Activated CD4-positive, alpha-beta T cell treated with anti-CD3 and anti-CD28 coated beads for 1 hour (primary cell): ENCODE data around the gene PROSER3.

ENCODE experiments used
- DNase-seq: peaks from one replicate; pipeline ENCODE4 v3.0.0-alpha.2; 2020

The PROSER3 gene

DNA sequence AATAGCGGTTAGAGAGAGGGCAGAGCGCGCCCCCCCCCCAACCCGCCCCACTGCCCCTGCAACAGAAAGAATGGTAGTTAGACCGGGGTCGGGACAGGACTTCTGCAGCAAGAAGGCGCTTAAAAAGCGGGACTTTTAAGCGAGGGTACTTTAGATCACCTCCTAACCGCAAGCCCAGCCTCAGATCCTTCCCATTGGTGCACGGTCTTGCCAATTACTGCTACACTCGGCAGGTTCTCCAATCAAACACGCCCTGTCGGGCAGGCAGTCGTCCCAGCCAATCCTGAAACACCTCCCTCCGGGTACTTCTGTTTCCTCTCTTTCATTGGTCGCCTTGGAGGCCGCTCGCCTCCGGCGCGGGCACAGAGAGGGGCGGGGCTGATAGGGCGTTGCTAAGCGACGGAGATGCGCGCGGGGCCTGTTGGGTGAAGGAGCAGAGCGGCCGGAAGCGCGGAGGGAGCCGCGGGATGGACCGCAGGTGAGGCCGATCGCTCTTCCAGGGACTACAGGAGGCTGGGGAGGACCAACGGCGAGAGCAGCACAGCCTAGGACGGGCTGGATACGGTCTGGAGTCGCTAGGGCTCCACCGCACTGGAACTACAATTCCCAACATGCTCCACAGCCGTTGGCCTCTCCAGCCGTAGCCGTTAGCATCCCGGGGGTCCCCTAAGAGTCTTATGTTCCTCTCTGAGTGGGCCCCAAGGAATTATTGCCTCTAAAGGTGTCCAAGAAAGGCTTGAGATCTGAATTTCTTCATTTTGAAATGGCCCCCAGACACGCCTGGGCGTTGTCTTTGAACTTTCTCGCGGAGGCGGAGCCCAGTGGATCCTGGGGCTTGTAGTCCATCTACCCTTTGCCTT, at the start of gene PROSER3:
PROSER3 (plus strand) TSS at position 428 of the 860 bp plus-strand sequence; CDS start at position 468, 40 bp downstream.
- peak; percentile 97 for DNase-seq

DNA sequence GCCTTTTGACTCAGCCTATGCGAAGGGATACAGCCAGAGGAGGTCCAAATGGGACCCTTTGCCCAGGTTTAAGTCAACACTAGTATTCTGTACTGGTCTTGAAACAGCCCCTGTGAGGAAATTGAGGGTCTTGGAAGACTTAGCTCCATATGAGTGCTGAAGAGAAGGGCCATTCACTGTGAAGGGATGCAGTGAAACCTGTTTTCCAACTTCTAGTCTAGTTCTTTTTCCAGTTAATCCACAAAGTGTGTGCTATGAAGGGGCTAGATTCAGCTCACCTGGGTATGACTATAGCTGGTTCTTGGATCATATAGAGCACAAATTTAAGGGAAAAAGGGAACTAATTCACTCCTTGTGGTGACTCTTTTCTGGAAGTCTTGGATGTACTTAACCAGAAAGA, 49.6 kb upstream of the PROSER3 start:
- DNase-seq: no peak

DNA sequence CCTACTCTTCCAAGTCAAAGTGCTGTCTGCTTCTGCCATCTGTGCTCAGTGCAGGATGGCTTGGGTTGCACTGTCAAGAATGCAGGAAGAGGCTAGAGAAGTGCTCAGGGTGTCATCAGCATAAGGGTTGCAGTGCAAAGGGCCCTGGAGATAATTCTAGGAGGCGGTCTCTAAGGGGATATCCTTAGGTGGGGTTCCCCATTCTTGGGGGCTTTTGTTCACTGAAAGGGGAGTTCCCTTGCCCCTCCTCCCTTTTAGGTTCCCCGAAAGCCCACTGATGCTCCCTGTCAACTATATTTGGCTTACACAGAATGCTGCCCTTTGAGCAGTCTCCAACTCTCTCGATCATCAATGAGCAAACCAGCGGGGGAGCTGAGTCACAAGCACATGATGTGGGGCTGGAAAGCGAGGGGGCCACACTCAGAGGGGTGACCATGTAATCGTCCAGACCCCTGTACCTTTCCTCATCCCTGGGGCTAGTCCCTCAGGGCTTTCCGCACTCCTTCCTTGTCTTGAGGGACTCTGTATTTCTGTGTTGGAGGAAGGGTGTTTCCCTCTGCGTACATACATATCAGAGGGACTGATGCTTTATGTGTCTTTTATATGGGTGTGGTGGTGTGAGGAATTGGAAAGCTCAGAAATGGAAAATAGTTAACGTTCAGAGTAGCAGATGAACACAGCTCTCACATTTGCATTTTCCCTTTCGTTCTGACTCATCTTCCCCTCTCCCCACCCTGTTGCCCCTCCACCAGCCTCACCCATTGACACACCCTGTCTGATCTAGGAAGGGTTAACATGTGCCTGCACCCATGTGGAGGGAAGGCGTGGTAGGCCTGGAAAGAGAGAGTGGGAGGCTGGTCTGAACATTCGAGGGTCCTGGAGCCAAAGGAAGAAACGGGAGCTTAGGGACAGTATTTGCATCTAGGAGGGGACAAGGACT, 46.9 kb upstream of the PROSER3 start:
- no peak for DNase-seq

DNA sequence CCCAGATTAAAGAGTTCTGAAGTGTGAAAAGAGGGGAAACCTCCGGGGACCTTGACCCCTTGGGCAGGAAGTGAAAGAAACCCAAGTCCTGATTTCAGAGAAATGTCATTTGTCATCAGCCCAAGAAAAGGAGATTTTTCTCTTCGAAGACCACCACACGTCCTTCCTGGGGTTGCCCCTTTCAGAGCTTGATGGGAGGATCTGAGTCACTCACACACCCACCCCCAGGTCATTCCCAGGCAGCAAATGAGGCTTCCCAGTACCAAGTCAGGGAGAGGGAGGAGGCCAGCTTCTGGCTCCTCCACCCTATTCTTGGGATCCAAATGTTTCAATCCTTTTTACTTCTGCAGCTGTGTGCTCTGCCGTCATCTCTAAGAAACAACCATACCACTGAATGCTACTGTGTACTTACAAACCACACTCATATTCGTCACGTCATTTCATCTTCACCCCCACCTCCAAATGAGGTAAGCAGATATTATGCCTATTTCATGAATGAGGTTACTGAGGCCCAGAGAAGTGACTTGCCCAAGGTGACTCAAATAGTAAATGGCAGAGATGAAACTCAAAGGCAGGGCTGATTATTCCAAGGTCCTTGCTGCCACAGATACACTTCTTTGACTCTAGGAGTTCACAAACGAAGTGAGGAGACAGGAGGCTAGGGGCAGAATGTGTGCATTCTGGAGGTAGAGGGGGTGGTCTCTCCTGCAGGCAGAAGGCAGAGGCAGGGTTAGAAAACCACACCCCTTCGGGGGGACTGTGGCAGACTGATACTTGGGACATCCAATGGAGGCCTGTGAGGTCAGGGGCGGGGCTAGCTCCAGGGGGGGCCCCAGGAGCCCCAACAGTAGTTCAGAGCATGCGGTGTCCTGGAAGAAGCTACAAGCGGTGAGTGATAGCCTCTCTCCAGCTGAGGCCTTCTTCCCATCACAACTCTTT, 45.1 kb upstream of the PROSER3 start:
- no peak for DNase-seq

DNA sequence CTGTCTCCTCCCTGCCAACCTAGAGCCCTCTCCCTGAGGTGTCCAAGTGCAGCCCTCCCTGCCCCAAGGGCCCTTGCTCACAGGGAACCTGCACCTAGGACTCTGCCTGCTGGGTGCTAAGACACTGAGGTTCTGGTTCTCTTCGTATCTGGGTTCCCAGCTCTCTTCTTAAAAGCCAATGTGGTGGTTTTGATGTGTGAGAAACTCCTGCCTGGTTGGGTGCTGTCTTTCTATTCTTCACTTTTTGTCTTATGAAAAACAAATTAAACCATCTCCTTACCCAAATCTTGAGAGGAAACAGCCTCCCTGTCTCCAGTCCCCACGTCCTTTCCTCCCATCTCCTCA, 44.5 kb upstream of the PROSER3 start:
- DNase-seq: no peak

DNA sequence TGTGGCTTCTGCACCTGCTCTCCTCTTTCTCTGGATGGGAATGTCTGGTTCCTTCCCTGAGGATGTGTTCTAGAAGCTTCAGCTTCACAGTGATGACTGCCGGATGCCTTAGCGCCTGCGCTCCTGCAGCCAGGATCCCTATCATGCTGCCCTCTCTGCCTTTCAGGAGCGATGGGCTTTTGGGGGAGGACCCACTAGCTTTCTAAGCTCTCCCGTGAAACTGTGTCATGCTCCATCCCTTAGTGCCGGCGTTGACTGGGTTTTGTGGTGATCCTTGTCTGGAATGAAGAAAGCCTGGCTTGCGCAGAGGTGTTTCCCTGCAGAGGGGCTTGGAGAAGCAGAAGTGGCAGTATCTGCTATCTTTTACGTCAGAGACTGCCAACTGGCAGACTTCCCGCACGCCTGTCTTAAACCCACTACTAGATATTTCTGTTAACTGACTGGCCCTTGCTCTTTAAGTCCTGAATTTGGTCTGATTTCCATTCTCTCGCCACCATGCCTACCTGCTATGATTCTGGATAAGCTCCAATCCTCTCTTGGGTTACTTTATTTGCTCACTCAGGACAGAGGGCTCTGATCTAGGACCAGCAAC, 44.0 kb upstream of the PROSER3 start:
- DNase-seq: no peak

DNA sequence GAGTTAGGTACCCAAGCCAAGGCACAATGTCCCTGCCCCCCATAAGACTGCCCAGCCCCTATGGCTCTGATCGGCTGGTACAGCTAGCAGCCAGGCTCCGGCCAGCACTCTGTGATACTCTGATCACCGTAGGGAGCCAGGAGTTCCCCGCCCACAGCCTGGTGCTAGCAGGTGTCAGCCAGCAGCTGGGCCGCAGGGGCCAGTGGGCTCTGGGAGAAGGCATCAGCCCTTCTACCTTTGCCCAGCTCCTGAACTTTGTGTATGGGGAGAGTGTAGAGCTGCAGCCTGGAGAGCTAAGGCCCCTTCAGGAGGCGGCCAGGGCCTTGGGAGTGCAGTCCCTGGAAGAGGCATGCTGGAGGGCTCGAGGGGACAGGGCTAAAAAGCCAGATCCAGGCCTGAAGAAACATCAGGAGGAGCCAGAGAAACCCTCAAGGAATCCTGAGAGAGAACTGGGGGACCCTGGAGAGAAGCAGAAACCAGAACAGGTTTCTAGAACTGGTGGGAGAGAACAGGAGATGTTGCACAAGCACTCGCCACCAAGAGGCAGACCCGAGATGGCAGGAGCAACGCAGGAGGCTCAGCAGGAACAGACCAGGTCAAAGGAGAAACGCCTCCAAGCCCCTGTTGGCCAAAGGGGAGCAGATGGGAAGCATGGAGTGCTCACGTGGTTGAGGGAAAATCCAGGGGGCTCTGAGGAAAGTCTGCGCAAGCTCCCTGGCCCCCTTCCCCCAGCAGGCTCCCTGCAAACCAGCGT, 43.2 kb upstream of the PROSER3 start:
- DNase-seq: no peak

DNA sequence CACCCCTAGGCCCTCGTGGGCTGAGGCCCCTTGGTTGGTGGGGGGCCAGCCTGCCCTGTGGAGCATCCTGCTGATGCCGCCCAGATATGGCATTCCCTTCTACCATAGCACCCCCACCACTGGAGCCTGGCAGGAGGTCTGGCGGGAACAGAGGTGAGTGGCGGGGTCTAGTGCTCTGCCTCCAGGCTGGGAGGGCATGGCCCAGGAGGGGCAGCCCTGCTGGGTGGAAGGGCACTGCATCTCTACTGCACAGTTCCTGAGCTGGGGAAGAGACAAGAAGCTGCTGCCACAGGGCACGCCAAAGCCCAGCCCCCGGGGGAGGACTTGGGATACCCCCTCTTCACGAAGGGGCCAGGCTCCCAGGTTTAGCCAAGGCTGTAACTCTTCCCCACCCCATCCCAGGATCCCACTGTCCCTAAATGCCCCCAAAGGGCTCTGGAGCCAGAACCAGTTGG, 42.6 kb upstream of the PROSER3 start:
- DNase-seq: no peak

DNA sequence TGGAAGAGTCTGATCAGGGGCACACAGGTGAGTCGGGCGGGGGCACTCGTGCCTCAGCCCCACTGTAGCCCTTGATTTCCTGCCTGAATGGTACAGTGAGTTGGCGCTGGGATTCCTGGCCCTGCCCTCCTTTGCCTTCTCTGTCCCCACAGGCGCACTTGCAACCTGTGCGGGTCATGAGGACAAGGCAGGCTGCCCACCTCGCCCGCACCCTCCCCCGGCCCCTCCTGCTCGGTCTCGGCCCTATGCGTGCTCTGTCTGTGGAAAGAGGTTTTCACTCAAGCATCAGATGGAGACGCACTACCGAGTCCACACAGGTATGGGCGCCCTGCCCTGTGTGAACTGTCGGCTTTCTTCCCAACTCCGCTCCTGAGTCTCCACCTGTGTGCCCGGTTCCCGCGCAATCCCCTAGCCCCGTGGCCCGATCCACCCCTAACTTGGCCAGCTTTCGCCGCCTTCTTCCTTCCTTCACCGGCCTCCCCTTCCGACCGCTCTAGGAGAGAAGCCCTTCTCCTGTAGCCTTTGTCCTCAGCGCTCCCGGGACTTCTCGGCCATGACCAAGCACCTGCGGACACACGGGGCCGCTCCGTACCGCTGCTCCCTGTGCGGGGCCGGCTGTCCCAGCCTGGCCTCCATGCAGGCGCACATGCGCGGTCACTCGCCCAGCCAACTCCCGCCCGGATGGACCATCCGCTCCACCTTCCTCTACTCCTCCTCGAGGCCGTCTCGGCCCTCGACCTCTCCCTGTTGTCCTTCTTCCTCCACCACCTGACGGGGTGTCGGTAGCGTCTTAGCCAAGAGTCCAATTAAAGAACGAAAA, 41.8 kb upstream of the PROSER3 start:
- DNase-seq: no peak

DNA sequence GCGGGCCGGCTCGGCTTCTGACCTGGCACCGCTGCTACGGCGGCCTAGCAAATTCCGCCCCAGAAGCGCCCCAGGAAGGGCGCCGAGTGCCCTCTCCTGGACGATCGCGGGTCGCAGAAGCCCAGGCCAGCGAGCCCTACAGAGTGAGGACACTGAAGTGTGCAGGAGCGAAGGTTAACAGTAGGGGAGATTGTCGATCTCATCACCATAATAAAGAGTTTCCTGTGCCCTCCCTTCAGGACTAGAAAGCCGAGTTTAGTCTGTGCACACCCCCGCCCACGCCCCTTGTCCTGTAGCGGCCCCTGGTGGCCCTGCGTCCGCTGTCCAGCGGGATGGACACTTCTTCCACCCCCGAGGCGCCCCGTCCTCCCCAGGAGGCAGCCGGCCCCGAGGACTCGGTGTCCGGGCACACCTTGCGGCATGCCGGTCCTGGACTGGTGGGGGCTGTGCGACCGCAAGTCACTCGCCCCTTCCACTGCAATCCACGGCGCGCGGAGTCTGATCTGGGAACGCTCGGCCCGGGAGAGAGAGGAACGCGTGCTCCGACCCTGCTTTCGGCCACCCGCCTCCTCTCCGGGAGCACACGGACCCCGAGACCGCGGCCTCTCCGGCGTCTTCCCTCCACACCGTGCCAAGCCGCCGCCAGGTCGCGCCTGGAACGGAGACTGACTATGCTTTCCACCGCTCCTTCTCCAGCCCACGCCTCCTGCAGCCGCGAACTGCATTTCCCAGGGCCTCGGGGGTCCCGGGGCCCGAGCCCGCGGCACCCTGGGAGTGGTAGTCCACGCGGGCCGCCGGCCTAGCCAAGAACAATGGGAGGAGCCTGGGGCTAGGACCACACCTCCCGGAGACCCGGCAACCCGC, 40.9 kb upstream of the PROSER3 start:
- peak; percentile 95 for DNase-seq

DNA sequence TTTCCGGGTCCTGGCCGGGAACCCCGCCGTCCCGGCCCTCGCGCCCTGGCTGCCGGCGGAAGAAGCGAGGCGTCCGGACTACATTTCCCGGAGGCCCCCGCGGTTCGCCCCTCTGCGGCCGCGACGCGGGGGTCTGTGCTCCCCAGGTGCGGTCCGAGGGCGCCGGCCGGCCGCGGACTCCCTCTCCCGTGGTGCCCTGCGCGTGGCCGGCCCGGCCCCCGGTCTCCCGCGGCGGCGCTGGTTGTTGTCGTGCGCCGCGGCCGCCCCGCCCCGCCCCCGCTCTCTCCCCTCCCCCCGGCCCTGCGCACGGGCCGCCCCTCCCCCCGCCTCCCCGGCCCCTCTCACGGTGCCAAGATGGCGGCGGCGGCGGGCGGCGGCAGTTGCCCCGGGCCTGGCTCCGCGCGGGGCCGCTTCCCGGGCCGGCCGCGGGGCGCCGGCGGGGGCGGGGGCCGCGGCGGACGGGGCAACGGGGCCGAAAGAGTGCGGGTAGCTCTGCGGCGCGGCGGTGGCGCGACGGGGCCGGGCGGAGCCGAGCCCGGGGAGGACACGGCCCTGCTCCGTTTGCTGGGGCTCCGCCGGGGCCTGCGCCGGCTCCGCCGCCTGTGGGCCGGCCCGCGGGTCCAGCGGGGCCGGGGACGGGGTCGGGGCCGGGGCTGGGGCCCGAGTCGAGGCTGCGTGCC, 40.2 kb upstream of the PROSER3 start, which contains the start of gene KMT2B:
KMT2B (plus strand) TSS at position 339 of the 680 bp plus-strand sequence; CDS start at position 355, 16 bp downstream.
- no peak for DNase-seq

DNA sequence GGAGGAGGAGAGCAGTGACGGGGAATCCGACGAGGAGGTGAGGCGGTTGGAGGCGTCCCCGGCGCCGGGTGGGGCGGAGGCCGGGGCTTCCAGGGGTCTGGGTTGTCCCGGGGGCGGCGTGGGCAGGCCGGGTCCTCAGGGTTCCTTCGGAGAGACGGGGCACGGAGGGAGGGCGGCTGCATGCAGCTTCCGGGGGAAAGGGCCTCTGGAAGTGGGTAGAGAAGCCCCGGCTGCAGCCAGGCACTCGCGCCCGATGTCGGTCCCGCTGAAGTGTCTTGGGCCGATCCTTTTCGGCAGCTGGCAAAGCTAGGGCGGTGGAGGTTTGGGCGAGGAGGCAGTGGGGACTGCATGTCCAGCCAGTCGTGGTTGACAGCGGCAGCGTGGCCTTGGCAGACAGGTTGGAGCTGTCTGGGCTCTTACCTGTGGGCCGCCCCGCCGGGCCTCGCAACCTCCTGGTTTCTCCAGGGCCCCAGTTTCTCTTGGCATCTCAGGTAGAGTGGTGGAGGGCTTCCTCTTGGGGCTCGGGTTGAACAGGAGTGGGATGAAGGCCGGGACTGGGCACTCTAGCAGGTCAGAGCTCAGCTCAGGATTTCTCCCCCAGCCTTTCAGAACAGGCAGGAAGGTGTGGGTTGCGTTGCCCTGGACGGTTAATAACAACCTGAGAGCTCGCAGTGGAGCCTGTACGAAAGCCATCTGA, 39.5 kb upstream of the PROSER3 start:
- DNase-seq: peak; percentile 31

DNA sequence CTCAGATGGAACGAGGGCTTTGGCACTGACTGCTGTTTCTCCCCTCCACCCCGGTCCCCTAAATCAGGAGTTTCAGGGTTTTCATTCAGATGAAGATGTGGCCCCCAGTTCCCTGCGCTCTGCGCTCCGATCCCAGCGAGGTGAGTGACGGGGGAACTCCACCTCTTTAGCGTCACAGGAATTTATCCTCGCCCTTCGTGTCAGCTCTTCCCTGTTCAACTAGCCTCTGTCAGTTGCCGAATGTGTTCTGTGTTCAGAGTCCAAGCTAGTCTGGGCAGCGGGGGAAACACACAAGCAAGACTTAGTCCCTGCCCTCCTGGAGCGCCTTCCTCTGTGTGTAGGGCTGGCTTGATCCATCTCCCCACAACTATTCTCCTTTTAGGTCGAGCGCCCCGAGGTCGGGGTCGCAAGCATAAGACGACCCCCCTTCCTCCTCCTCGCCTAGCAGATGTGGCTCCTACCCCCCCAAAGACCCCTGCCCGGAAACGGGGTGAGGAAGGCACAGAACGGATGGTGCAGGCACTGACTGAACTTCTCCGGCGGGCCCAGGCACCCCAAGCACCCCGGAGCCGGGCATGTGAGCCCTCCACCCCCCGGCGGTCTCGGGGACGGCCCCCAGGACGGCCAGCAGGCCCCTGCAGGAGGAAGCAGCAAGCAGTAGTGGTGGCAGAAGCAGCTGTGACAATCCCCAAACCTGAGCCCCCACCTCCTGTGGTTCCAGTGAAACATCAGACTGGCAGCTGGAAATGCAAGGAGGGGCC, 38.4 kb upstream of the PROSER3 start:
- no peak for DNase-seq

DNA sequence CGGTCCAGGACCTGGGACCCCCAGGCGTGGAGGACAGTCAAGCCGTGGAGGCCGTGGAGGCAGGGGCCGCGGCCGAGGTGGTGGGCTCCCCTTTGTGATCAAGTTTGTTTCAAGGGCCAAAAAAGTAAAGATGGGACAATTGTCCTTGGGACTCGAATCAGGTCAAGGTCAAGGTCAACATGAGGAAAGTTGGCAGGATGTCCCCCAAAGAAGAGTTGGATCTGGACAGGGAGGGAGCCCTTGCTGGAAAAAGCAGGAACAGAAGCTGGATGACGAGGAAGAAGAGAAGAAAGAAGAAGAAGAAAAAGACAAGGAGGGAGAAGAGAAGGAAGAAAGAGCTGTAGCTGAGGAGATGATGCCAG, 37.8 kb upstream of the PROSER3 start:
- no peak for DNase-seq

DNA sequence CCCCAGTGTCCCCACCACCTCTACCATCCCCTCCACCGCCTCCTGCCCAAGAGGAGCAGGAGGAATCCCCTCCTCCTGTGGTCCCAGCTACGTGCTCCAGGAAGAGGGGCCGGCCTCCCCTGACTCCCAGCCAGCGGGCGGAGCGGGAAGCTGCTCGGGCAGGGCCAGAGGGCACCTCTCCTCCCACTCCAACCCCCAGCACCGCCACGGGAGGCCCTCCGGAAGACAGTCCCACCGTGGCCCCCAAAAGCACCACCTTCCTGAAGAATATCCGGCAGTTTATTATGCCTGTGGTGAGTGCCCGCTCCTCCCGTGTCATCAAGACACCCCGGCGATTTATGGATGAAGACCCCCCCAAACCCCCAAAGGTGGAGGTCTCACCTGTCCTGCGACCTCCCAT, 37.3 kb upstream of the PROSER3 start:
- no peak for DNase-seq

DNA sequence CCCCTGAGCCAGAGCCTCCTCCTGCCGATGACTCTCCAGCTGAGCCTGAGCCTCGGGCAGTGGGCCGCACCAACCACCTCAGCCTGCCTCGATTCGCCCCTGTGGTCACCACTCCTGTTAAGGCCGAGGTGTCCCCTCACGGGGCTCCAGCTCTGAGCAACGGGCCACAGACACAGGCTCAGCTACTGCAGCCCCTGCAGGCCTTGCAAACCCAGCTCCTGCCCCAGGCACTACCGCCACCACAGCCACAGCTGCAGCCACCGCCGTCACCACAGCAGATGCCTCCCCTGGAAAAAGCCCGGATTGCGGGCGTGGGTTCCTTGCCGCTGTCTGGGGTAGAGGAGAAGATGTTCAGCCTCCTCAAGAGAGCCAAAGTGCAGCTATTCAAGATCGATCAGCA, 36.6 kb upstream of the PROSER3 start:
- no peak for DNase-seq

DNA sequence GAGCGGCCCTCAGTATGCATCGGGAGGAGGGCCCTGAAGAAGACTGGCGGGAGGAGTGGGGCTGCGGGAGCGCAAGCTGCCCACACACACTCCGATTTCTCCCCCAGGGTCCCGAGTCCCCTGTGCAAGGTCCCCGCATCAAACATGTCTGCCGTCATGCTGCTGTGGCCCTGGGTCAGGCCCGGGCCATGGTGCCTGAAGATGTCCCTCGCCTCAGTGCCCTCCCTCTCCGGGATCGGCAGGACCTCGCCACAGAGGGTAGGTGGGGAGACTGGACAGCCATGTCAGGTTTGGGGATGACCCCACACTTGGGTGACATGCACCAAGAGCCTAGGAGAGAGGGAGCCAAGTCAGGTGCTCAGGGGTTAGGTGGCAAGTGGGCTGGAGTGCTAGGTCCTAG, 35.5 kb upstream of the PROSER3 start:
- DNase-seq: no peak
